IMR-90 (cell line): ENCODE data around the gene RPLP1. TPM values are rescaled to one million over a fixed set of nuclear protein-coding genes. Genes with fewer than 3 reads are reported as not detected.

Experiments
- ATAC-seq: fragments of 200-7000 bp; cut with Tn5 transposase; 2 replicates; pipeline ENCODE4 v1.9.1; 2020; ENCODE audit warnings: low read depth, mild to moderate bottlenecking, moderate library complexity
- BruUV-seq: library from RNA; stranded (reverse); fragments of 400-500 nt; replicated peaks from 2 replicates; lab custom pipeline; 2021; lab: Mats Ljungman, UMichigan
- CTCF ChIA-PET: fragments of 300-600 bp; formaldehyde crosslinking; extraction: SDS; loops from one replicate; lab custom pipeline; 2021; ENCODE audit warnings: antibody characterized with exemption; lab: Yijun Ruan, JAX
- POLR2A ChIA-PET: fragments of 300-600 bp; sonication (Branson Sonifier 250); formaldehyde crosslinking; loops from one replicate; lab custom pipeline; 2022; ENCODE audit warnings: antibody characterized with exemption; ENCODE audit not compliant: unreplicated experiment; lab: Charles Lee
- DNase-seq: peaks from one replicate; pipeline ENCODE4 v3.0.0; 2013
- H2AFZ ChIP-seq: replicated peaks from 2 replicates; pipeline ENCODE3; 2013; ENCODE audit warnings: low read length, mild to moderate bottlenecking; ENCODE audit not compliant: poor library complexity
- H2AK5ac ChIP-seq: 2 replicates; pipeline ENCODE4 v1.6.1; 2013; ENCODE audit warnings: low read depth, low read length, inconsistent platforms
- H2AK9ac ChIP-seq: replicated peaks from 2 replicates; pipeline ENCODE3; 2013; ENCODE audit warnings: mild to moderate bottlenecking, low read depth, low read length, moderate library complexity; ENCODE audit not compliant: poor library complexity
- H2BK120ac ChIP-seq: 2 replicates; pipeline ENCODE4 v1.6.1; 2013; ENCODE audit warnings: low read depth, low read length, inconsistent platforms
- H2BK15ac ChIP-seq: 3 replicates; pipeline ENCODE4 v1.6.1; 2013; ENCODE audit warnings: low read depth, low read length, inconsistent platforms
- H2BK20ac ChIP-seq: 2 replicates; pipeline ENCODE4 v1.6.1; 2013; ENCODE audit warnings: low read depth, mild to moderate bottlenecking, inconsistent platforms, low read length, moderate library complexity
- H2BK5ac ChIP-seq: 2 replicates; pipeline ENCODE4 v1.6.1; 2013; ENCODE audit warnings: mild to moderate bottlenecking, low read depth, low read length, inconsistent platforms; ENCODE audit not compliant: poor library complexity, severe bottlenecking
- H3K14ac ChIP-seq: replicated peaks from 2 replicates; pipeline ENCODE4 v1.6.1; 2013; ENCODE audit warnings: low read depth, low read length, inconsistent platforms
- H3K18ac ChIP-seq: 2 replicates; pipeline ENCODE4 v1.6.1; 2013; ENCODE audit warnings: low read depth, low read length, control low read depth
- H3K23ac ChIP-seq: 2 replicates; pipeline ENCODE4 v1.6.1; 2013; ENCODE audit warnings: low read depth, low read length, inconsistent platforms
- H3K27ac ChIP-seq: 2 replicates; pipeline ENCODE4 v1.5.1; 2013; ENCODE audit warnings: mild to moderate bottlenecking, control low read depth, low read length; ENCODE audit not compliant: insufficient read depth
- H3K27me3 ChIP-seq: 2 replicates; pipeline ENCODE4 v1.6.1; 2013; ENCODE audit warnings: low read length; ENCODE audit not compliant: control insufficient read depth, insufficient read depth
- H3K36me3 ChIP-seq: 2 replicates; pipeline ENCODE4 v1.6.1; 2013; ENCODE audit warnings: low read length, mixed read lengths; ENCODE audit not compliant: control insufficient read depth, insufficient read depth
- H3K4ac ChIP-seq: 2 replicates; pipeline ENCODE4 v1.6.1; 2013; ENCODE audit warnings: low read depth, low read length, inconsistent platforms
- H3K4me1 ChIP-seq: 2 replicates; pipeline ENCODE4 v1.6.1; 2013; ENCODE audit warnings: low read length, mixed read lengths; ENCODE audit not compliant: control insufficient read depth, insufficient read depth
- H3K4me2 ChIP-seq: 2 replicates; pipeline ENCODE4 v1.6.1; 2013; ENCODE audit warnings: low read depth, mild to moderate bottlenecking, control low read depth, low read length, moderate library complexity
- H3K4me3 ChIP-seq: 2 replicates; pipeline ENCODE4 v1.5.1; 2013; ENCODE audit warnings: low read depth, mild to moderate bottlenecking, control low read depth, low read length, moderate library complexity; ENCODE audit not compliant: insufficient read depth
- H3K56ac ChIP-seq: 2 replicates; pipeline ENCODE4 v1.6.1; 2013; ENCODE audit warnings: low read length, inconsistent platforms; ENCODE audit not compliant: insufficient read depth; ENCODE audit errors: extremely low read depth
- H3K79me1 ChIP-seq, 2 experiments: 2 replicates each; pipeline ENCODE4 v1.6.1; 2013; ENCODE audit warnings: low read length in 2 of 2, inconsistent platforms in 1 of 2, low read depth in 1 of 2
- H3K9ac ChIP-seq: 2 replicates; pipeline ENCODE4 v1.6.1; 2013; ENCODE audit warnings: low read depth, low read length, control low read depth
- H3K9me1 ChIP-seq: 2 replicates; pipeline ENCODE4 v1.6.1; 2013; ENCODE audit warnings: low read length, inconsistent platforms; ENCODE audit not compliant: insufficient read depth
- H3K9me3 ChIP-seq: 2 replicates; pipeline ENCODE4 v1.6.1; 2013; ENCODE audit warnings: low read length; ENCODE audit not compliant: control insufficient read depth, insufficient read depth
- H4K20me1 ChIP-seq: 2 replicates; pipeline ENCODE4 v1.6.1; 2013; ENCODE audit warnings: low read length, inconsistent platforms; ENCODE audit not compliant: insufficient read depth
- H4K5ac ChIP-seq: 2 replicates; pipeline ENCODE4 v1.6.1; 2013; ENCODE audit warnings: mild to moderate bottlenecking, low read depth, low read length, control low read depth
- H4K8ac ChIP-seq, 2 experiments: 2 replicates each; pipeline ENCODE4 v1.6.1; 2013; ENCODE audit warnings: low read depth in 2 of 2, low read length in 2 of 2, control low read depth in 1 of 2, inconsistent platforms in 1 of 2
- H4K91ac ChIP-seq: 2 replicates; pipeline ENCODE4 v1.6.1; 2013; ENCODE audit warnings: low read depth, low read length, inconsistent platforms; ENCODE audit not compliant: insufficient read depth
- BHLHE40 ChIP-seq: fragments of 150-350 bp; IDR thresholded peaks from 2 replicates; pipeline ENCODE4 v1.6.1; 2016; ENCODE audit warnings: mild to moderate bottlenecking, low read depth, low read length
- CEBPB ChIP-seq: IDR thresholded peaks from 2 replicates; pipeline ENCODE4 v1.6.1; 2012; ENCODE audit warnings: low read depth, low read length, improper control_type of control experiment
- CHD1 ChIP-seq: IDR thresholded peaks from 2 replicates; pipeline ENCODE4 v1.6.1; 2012; ENCODE audit warnings: low read depth, low read length, improper control_type of control experiment
- ELK1 ChIP-seq: fragments of 150-350 bp; IDR thresholded peaks from 2 replicates; pipeline ENCODE4 v1.6.1; 2016; ENCODE audit warnings: low read depth, mild to moderate bottlenecking, low read length, moderate library complexity, borderline replicate concordance
- FOS ChIP-seq: fragments of 150-350 bp; IDR thresholded peaks from 2 replicates; pipeline ENCODE4 v1.6.1; 2016; ENCODE audit warnings: low read depth, low read length
- MAFK ChIP-seq: IDR thresholded peaks from 2 replicates; pipeline ENCODE4 v1.6.1; 2012; ENCODE audit warnings: low read depth, low read length, improper control_type of control experiment
- MAZ ChIP-seq: IDR thresholded peaks from 2 replicates; pipeline ENCODE4 v1.6.1; 2012; ENCODE audit warnings: low read depth, mild to moderate bottlenecking, low read length, improper control_type of control experiment, moderate library complexity, borderline replicate concordance
- MXI1 ChIP-seq: IDR thresholded peaks from 2 replicates; pipeline ENCODE4 v1.6.1; 2012; ENCODE audit warnings: low read depth, mild to moderate bottlenecking, low read length, moderate library complexity, borderline replicate concordance
- NFE2L2 ChIP-seq: fragments of 150-350 bp; IDR thresholded peaks from 2 replicates; pipeline ENCODE4 v1.6.1; 2016; ENCODE audit warnings: low read depth, mild to moderate bottlenecking, low read length
- POLR2A ChIP-seq: IDR thresholded peaks from 2 replicates; pipeline ENCODE4 v1.6.1; 2012; ENCODE audit warnings: mild to moderate bottlenecking, low read depth, low read length
- RAD21 ChIP-seq: IDR thresholded peaks from 2 replicates; pipeline ENCODE4 v1.6.1; 2012; ENCODE audit warnings: low read length, improper control_type of control experiment
- RCOR1 ChIP-seq: IDR thresholded peaks from 2 replicates; pipeline ENCODE4 v1.6.1; 2012; ENCODE audit warnings: mild to moderate bottlenecking, low read length, improper control_type of control experiment; ENCODE audit not compliant: insufficient replicate concordance
- RFX5 ChIP-seq: IDR thresholded peaks from 2 replicates; pipeline ENCODE4 v1.8.0; 2012; ENCODE audit warnings: low read depth, mild to moderate bottlenecking, low read length, moderate library complexity
- SMC3 ChIP-seq: fragments of 150-350 bp; IDR thresholded peaks from 2 replicates; pipeline ENCODE4 v1.6.1; 2016; ENCODE audit warnings: low read depth, mild to moderate bottlenecking, antibody characterized with exemption, low read length, moderate library complexity
- WGBS, 2 experiments: methylation state at CpG; one replicate each; pipeline versions ENCODE4 v1.1.5 to v1.1.7; 2013; ENCODE audit warnings: missing lambda C conversion rate in 2 of 2; ENCODE audit not compliant: insufficient read length in 1 of 2; ENCODE audit errors: extremely low coverage in 2 of 2; 5-methylcytosine and 5-hydroxymethylcytosine counted together
- dilution Hi-C: fragments of 300-500 bp; cut with HindIII; formaldehyde crosslinking; loops from one replicate; pipeline ENCODE4 v1.14.3; 2018; ENCODE audit warnings: low sequenced_read_pairs; ENCODE audit not compliant: unreplicated experiment
- in situ Hi-C: fragments of 300-500 bp; cut with MboI; formaldehyde crosslinking; loops from 3 replicates; pipeline ENCODE4 v1.14.3; 2019; ENCODE audit warnings: low sequenced_read_pairs, inconsistent platforms, mixed read lengths
- intact Hi-C: fragments of 100-400 bp; cut with micrococcal nuclease; formaldehyde crosslinking; loops from 2 replicates; pipeline ENCODE4 v1.10.0; 2022
- polyA plus RNA-seq, 3 experiments: library from polyadenylated mRNA; depleted of rRNA; stranded (reverse); fragments of >200 nt; gene quantifications; 2 replicates each; pipeline ENCODE4 v1.2.3, GENCODE V29; 2012; ENCODE audit warnings: low replicate concordance in 1 of 3
- total RNA-seq: library from RNA; depleted of rRNA; stranded (reverse); fragments of >200 nt; gene quantifications from 2 replicates; pipeline ENCODE4 v1.2.3, GENCODE V29; 2012
- TF ChIP-seq, protein P1 (sequence below): fragments of 150-350 bp; IDR thresholded peaks from 2 replicates; pipeline ENCODE4 v1.6.1; 2017; ENCODE audit warnings: mild to moderate bottlenecking, antibody characterized with exemption, low read length, low read depth

Gene RPLP1
- total and polyA plus RNA-seq, 2 of the 4 experiments (the other 2 are of a cell fraction), result 97.0 to 1,440 TPM

GRCh38 chr15:69476704-69477473, 24.3 kb downstream of the RPLP1 start:
- H4K5ac ChIP-seq, result no peak overlapping the region
- H3K14ac ChIP-seq, result no peak overlapping the region
- H4K91ac ChIP-seq, result no peak overlapping the region
- no peaks in the 10 kb centered on the region for H3K79me1 ChIP-seq
- H3K4ac ChIP-seq, result no peak overlapping the region
- peaks cover 13% of the 10 kb centered on the region for H3K27me3 ChIP-seq
- BruUV-seq, result no TSS peak
- ATAC-seq (no peak), DNase-seq (no peak)
- H2BK20ac ChIP-seq, result no peak overlapping the region
- ChIA-PET CTCF (interaction anchor here (0.6 to 0.8 kb wide), 2 partner anchors 85 to 358 kb away, joined by 3 to 4 read pairs; no protein-coding TSS in a partner anchor), POLR2A (no interaction called here)
- no peak overlapping the region for H3K23ac ChIP-seq
- dilution Hi-C loops, result no loop called here
- H2BK5ac ChIP-seq, result no peak overlapping the region
- H2AK9ac ChIP-seq, result no peak overlapping the region
- peaks cover 9% of the 10 kb centered on the region for H3K4me1 ChIP-seq
- peaks cover 4% of the 10 kb centered on the region; the same call in 1 of the 2 replicates for H3K9me1 ChIP-seq
- H3K9me3 ChIP-seq, result peaks cover 4% of the 10 kb centered on the region
- H3K27ac ChIP-seq, result no peak overlapping the region
- WGBS, 2 experiments, result 59% methylated on average over 3 of the region's 9 CpGs; no CpG with 5 or more reads in 1 of the 2 experiments
- no peak overlapping the region for H2BK15ac ChIP-seq
- no peak overlapping the region for H2BK120ac ChIP-seq
- no peak overlapping the region for H3K18ac ChIP-seq
- H3K9ac ChIP-seq, result no peak overlapping the region
- H3K4me3 ChIP-seq, result no peak overlapping the region
- no peak overlapping the region for H3K4me2 ChIP-seq
- no peaks in the 10 kb centered on the region for H4K20me1 ChIP-seq
- no peak overlapping the region for H3K56ac ChIP-seq
- H2AK5ac ChIP-seq, result no peak overlapping the region
- H4K8ac ChIP-seq, result no peak overlapping the region
- in situ Hi-C loops, result loop anchor here (10.0 kb wide), 1 partner anchor 1008 kb away; no protein-coding TSS in a partner anchor
- no peaks in the 10 kb centered on the region for H3K36me3 ChIP-seq
- H2AFZ ChIP-seq, result no peak overlapping the region
- intact Hi-C loops, result loop anchor here (2.0 to 10.0 kb wide), 5 partner anchors 498 to 1398 kb away; no protein-coding TSS in a partner anchor
- TF ChIP-seq FOS (no peak), BHLHE40 (no peak), SMC3 (no peak), MAFK (no peak), RFX5 (no peak), POLR2A (no peak), ELK1 (no peak), CHD1 (no peak), MAZ (no peak), NFE2L2 (no peak), RCOR1 (no peak), MXI1 (no peak), RAD21 (no peak), CEBPB (no peak)
- TF ChIP-seq, protein P1, sequence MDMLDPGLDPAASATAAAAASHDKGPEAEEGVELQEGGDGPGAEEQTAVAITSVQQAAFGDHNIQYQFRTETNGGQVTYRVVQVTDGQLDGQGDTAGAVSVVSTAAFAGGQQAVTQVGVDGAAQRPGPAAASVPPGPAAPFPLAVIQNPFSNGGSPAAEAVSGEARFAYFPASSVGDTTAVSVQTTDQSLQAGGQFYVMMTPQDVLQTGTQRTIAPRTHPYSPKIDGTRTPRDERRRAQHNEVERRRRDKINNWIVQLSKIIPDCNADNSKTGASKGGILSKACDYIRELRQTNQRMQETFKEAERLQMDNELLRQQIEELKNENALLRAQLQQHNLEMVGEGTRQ, result no peak
